GOT3 (cell line): ENCODE measurements around the gene C10orf95.

Experiments used
- DNase-seq: peaks from one replicate; lab custom pipeline; 2025; ENCODE audit warnings: mixed read lengths; lab: John Stamatoyannopoulos, UW

C10orf95 gene

DNA sequence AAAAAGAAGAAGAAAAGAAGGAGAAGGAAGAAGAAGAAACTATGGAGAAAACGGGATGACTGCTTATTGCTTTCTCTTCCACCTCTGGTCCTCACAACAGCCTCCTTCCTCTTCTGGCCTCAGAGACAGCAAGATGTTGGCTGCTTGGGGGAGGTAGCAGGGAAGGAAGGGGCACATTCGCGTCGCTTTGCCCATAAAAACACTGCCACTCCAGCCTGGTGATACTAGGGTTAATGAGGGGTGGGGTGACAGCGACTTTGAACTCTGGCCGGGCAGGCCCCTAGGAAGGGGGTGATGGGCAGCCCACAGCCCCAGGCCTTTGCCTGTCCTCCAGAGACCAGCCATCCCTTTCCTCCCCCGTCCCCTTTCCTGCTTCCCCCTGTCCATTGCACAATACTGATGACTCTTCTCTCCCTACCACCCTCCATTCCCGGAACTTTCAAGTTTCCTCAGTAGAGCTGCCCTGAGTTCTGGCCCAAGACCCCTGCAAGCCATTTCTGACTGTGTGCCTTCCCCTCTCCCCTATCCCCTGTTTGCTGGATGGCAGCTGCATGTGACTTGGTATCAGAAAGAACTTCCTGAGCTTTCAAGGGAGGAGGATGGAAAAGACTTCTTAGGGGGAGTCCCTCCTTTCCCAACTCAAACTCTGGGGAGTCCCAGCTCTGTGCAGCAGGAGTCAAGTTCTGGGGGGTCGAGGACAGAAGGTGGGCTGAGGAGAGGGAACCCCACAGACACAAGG lies 16.8 kb downstream of the C10orf95 start:
- no peak for DNase-seq

DNA sequence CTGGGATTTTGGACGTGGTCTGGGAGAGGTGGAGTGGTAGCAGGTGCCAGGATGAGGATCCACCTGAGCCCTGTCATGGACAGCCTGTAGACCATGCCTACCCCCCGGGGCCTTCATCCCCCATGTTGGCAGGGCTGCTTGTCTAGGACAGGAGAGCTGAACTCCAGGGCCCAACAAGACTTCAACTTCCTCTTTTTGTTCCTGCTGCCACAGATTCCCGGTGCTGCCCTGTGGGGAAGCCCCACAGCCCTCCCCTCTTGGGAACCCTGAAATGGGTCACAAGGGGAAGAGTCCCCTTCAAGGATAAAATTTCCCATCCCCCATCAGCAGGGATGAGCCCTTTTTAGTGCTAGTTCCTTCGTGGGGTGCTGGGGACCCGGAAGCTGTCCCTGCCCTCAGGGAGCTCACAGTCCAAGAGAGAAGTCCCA lies 17.7 kb downstream of the C10orf95 start:
- DNase-seq, result no peak

DNA sequence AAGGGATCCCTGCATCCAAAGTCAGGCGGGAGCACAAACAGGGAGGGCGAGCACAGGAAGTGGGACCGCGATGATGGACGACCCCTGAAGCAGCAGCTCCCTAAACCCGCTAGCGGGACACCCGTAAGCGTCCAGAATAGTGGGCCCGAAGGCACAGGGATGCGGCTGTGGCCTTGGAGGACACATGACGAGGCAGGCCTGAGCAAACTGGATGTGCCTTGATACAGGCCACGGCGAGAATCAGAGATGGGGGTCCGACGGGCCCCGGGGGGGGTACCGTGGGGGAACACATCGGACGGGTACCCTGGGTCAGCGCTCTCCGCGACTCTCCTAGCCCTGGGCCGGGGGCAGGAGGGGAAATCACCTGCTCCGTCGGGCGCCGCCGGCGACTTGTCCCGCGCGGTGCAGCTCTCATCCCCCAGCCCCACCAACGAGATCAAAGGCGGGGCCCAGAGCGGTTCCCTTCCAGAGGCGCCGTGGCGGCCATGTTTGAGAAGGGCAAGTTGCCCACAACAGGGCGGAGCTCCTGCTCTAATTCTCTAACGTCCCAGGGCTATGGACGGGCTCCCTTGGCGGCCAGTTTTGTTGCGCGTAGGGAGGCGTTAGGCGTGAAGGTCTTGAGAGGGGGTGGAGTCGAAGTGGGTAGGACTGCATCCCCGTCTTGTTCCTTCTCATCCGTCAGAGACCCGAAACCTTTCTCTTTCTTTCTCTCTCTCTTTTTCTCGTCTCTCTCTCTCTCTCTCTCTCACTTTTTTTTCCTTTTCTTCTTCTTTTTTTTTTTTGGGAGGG lies 19.0 kb downstream of the C10orf95 start, which contains the start of gene CUEDC2:
Gene CUEDC2, minus strand, starts transcription at position 413 of the 789 bp plus-strand sequence. CDS start 7,386 bp downstream, outside the sequence.
- DNase-seq, result peak; percentile 84

DNA sequence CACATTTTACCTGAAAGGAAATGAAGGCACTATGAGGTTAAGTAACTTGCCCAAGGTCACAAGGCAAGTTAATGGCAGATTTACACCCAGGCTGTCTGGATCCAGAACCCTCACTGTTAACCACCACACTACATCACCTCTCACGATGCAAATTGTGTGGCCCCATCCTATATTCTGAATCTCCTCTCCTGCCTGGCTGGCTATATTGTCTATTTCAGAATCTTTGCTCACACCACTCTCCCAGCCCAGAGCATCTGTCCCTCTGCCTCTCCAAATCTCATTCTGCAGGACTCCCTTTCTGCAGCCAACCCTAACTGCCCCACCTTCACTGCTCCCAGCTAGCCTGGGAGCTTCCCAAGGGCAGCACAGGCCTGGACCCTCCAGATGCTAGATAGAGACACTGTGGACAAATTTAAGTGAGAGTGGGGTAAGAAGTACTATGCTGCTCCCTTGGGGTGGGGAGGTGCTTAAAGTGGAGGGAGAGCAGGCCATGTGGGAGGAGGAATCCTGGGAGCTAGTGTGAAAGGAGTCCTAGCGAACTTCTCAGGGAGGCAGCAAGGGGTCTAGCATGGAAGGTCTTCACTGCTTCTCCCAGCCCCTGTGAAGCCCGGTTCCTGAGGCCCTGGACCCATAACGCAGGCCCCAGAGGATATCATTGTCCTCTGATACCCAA lies 19.8 kb downstream of the C10orf95 start:
- no peak for DNase-seq

DNA sequence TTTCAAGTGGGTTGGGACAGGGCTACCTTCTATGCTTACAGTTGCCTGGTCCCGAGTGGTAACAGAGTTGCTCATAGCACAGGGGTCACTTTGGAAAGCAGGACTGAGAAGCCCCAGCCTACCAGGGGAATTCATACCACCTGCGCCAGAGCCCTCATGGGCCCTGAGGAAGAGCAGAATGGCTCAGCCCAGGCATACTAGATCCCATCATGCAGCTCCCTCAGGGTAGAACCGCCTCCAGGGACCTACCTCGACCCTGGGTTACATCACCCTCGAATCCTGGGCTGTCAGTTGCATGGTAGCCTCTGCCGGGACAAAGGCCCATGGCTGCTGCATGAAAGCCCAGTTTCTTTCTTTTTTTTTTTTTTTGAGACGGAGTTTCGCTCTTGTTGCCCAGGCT lies 21.9 kb downstream of the C10orf95 start:
- DNase-seq, result no peak

DNA sequence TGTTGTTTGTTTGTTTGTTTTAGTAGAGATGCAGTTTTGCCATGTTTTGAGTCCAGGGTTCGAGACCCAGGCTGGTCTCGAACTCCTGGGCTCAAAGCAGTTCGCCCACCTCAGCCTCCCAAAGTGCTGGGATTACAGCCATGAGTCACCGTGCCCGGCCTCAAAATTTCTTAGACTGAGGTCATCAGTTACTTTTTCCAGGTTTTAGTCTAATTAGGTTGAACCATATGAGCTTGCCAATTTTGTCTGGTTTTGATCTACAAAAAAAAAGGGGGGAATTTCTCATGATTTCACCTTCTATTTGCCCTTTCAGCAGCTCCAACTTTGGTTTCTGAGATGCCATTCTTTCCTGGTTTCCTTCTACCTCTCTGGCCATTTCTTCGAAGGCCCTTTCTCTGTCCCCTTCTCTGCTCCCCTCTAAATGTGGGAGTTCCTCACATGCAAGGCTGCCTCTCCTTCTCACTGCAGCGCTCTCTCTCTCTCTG lies 24.5 kb downstream of the C10orf95 start:
- no peak for DNase-seq

DNA sequence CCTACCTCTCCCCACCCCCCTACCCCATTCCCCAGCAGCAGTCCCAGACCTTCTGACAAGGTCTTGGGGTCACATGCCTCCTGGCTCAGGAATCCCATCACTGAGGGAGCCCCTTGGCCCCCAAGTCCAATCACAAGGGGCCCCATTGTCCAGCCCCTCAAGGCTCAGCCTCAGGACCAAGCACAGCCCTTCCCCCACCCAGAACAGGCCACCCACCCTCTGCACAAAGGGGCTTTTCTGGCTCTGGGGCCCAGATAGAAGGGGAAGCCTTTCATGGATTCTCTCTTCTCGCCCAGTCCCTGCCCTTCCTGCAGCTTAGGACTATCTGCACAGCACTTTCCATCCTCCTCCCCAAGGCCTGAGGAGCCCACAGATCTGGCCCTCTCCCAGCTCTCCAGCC lies 25.9 kb downstream of the C10orf95 start:
- no peak for DNase-seq

DNA sequence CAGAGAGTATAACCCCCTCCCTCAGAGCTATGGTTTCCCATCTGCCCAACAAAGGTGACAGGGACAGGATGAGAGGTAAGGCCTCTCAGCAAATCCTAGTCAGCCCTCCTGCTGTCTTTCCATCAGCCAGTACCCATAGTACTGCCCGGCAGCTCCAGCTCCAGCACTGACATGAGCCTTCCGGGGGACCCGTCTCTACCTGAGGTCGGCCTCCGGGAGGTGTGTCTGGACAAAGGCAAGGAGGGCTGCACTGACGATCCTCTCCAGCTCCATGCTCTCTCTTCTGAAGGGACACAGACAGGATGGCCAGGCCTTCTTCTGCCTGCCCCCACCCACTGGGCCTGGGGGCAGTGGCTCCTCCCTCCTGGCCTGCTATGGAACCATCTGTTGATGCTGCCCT lies 26.4 kb downstream of the C10orf95 start:
- no peak for DNase-seq

DNA sequence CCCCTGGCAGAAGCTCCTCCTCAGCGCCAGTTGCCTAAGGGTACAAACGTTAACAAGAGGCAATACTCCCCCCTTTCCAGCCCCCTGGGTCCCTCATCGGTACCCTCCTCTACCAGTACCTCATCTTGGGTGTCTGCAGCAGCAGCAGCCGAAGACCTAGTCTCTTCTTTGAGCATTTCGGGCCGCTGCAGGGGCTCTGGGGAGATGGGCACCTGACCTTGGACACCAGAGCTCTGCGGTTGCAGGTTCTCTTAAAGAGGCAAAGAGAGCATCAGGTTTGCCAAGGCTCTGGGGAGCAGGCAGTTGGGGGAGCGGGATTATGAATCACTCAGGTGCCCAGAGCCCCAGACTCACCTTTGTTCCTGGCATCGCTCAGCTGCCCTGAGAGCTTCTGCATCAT lies 27.2 kb downstream of the C10orf95 start:
- no peak for DNase-seq

DNA sequence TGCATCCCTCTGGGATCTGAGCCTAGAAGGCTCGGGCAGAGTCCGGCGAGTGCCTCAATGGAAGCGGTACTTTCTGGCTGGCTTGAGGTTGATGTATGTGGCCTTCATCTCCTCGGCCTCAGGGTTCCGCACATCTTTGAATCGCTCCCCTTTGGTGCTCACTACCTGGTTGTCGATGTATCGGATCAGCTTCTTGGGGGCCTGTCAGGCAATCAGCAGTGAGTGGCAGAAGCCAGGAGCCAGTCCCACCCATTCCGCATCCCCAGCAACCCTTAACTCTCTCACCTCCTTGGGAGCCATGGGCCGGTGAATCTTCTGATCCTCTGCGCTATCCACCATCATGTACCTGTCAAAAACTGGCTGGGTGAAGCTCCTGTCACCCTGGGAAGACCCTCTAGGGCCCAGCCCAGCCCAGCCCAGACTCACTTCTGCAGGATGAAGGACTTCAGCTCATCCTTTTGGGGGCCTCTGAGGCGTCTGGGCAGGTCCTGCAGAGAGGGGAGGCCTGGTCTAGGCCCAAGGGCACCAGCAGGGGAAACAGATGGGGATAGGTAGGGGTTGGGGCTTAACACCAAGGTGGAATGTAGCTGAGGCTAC lies 27.9 kb downstream of the C10orf95 start:
- DNase-seq, result no peak

DNA sequence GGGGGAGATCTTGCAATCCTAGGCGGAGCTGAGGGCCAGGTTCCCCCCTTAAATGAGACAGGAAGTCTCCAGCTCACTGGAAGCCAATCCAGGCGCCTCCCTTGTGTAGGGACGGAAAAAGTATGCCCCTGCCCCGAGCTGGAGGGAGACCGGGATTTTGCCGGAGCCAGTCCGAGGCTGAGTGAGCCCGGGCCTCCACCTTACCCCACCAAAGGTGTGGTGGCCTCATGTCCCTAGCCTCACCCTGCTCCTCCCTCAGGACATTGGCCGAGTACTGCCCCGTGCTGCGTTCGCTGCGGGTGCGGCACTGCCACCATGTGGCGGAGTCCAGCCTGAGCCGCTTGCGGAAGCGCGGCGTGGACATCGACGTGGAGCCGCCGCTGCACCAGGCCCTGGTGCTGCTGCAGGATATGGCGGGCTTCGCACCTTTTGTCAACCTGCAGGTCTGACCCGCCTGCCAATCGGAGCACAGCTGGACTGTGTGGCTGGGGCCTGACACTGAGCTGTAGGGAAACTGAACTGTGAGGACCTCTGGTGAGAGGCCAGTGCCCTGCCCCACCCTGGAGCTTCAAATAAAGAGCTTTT lies 28.7 kb downstream of the C10orf95 start:
- no peak for DNase-seq

DNA sequence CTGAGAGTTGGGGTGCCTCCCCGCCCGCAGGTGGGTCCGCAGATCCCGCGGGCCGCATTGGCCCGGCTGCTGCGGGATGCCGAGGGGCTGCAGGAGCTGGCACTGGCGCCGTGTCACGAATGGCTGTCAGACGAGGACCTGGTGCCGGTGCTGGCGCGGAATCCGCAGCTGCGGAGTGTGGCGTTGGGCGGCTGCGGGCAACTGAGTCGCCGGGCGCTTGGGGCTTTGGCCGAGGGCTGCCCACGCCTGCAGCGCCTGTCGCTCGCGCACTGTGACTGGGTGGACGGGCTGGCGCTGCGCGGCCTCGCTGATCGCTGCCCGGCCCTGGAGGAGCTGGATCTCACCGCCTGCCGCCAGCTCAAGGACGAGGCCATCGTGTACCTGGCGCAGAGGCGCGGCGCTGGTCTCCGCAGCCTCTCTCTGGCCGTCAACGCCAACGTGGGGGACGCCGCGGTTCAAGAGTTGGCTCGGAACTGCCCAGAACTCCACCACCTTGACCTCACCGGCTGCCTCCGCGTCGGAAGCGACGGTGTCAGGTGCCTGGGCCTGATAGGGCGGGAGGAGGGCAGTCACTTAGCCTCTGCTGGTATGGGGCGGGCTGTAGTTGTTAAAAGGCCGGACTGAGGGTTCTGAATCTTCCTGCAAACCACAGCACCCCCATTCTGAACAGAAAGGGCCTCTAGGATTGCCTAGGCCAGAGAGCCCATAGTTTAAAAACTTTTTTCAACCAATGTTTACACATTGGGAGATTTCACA lies 29.4 kb downstream of the C10orf95 start:
- DNase-seq, result no peak

DNA sequence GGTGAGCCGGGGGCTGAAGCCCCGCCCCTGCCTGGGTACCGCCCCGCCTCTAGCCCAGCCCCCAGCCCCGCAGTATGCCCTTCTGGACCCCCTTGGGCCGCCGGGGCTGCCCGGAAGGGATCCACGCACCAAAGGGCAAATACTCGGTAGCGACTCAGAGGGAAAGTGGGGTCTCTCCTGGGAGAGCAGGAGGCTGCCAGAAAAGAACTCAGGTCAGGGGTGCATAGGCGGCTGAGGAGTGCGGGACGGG lies 29.9 kb downstream of the C10orf95 start:
- no peak for DNase-seq

DNA sequence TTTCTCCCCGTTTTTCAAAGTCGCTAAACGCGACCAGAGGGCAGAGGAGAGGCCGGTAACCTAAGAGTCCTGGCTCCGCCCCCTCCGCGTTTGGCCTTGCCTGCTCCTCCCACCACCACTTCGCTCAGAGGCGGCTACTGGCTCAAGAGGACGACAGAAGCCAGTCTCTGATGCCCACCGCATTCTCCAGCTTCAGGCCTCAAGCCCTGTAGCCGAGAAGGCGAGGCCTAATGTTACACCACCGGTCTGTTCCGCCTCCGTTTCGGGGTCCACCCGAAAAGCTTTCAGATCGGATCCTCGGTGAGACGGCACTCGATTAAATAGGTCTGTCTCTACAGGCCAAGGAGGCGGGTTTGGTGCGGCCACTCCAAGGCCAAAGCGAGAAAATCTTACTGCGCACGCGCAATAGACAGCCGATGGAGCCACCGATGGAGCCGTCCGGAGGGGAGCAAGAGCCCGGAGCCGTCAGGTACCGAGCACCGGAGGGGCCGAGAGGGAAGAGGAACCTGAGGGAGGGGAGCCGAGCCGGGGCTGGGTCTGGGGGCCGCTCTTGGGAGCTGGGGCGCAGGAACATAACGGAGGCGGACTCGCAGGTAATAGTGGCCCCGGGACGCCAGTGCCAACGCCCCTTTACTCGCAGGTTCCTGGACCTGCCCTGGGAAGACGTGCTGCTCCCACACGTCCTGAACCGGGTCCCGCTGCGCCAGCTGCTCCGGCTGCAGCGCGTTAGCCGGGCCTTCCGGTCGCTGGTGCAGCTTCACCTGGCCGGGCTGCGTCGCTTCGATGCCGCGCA lies 30.4 kb downstream of the C10orf95 start, which contains the start of gene FBXL15:
Gene FBXL15, plus strand, starts transcription at position 123 of the 793 bp plus-strand sequence. Its CDS starts 294 bp downstream, at position 417.
- DNase-seq, result peak; percentile 82

DNA sequence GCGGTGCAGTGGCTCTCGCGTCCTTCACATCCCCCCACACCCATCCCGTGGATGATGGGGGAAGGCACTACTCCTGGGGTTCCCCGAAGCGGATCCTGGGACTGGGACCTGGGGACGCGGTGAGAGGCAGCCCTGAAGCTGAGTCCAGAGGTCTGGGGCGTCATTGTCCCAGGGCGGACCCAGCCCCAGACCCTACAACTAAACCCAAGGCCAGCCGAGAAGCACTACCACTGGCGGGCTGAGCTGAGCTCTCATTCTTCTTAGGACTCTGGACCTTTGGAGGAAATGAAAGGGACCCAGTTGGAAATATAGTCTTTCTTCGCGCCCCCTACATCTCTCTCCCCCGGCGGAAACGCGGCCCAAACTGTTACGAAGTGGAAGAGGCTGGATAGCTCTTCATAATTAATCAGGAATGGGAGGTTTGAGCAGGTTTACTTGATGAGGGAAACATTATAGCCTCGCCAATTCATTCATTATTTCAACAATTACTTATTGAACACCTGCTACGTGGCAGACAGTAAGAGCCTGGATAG lies 31.1 kb downstream of the C10orf95 start:
- DNase-seq, result no peak

DNA sequence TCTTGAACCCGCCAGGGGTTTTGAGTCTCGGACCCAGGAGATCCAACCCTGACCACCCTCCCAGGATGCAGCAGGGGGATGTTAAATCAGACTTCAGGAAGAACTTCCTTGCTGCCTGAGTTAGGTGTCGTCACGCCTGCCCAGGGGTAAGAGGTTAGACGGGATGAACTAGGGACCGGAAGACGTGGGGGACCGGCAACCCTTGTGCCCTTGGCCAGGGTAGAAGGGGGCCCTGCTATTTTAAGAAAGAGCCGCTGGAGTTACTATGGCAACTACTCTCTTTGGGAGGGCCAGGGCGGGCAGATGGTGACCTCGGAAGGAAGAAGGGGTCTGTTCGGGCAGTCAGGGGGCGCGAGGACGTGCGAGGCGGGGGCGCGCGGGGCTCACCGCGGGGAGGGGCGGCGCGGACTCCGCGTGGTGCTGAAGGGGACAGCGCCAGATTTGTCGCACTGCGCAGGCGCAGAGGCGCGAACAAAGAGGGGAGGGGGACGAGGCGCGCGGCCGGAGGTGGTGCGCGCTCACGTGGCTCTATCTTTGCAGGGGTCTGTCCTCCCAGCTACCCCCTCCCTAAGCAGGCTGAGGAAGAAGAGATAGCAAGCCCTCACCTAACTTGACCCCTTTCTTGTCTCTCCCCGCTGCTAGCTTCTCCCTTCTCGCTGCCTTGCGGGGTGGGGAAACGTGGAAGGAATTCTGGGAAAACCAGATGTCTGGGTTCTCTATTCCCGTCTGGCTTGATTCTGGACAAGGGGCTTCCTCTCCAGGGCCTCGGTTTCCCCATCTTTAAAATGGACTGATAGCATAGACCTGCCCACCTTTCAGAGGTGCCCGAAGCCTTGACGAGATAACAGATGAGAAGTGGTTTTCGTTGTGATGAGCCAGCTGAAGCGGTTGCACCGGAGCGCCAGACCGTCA lies 31.8 kb downstream of the C10orf95 start:
- DNase-seq, result no peak

DNA sequence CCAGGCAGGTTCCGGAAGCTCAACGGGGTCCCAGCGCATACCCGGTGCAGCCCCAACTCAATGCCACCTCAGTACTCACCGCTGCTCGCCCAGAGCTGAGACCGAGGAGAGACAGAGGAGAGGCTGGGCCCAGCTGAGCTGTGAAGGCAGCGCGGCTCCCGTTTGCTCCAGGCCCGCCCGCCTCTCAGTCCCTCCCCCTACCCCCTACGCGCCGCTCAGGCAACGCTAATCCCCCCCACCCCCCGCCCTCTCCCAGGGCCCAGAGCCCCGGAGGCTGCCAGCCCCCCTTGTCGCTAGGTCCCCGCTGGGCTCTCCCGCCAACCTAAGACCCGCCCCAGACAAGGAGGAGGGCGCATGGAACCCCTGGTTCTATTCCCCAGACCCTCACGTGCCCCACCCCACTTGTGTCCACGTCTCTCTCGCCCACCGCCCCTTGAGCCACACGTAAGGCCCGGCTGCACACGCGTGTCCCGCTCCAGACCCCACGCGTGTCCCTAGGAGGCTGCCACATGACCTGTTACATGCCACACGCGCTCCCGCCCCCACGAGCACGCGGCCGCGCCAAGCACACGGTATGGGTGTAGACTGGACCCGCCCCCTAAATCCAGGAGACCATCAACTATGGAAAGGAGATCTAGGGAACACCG lies 32.6 kb downstream of the C10orf95 start, which contains the start of gene PSD:
Gene PSD, minus strand, starts transcription at position 164 of the 647 bp plus-strand sequence. CDS start 1,747 bp downstream, outside the sequence.
- no peak for DNase-seq

DNA sequence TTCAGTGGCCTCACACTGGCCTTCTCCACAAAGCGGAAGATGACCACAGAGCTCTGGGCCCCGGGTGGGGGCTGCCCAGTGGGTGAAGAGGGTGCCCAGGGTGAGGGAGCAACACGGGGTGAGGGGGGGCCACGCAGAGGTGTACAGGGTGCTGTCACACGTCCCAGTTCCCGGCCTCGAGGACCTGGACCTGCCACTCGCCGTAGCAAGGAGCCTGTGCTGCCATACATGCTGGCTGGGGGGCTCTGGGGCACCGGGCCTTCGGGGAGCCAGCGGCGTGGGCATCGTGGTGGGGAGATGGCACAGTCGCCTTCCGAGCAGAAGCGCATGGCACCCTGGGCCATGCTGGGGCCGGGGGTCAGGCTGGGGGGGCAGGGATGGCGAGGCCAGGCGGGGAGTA lies 34.6 kb downstream of the C10orf95 start:
- DNase-seq, result no peak
